ENCODE measurements around the gene HIF1A. TPM values are rescaled to one million over a fixed set of nuclear protein-coding genes. Genes with fewer than 3 reads are reported as not detected.
A peak's percentile ranks its signal among the peaks of the same experiment; 100 is the strongest.

The HIF1A gene
- total and polyA plus RNA-seq, 2 donors from 2014 or later, result 57.8 to 358 TPM

DNA sequence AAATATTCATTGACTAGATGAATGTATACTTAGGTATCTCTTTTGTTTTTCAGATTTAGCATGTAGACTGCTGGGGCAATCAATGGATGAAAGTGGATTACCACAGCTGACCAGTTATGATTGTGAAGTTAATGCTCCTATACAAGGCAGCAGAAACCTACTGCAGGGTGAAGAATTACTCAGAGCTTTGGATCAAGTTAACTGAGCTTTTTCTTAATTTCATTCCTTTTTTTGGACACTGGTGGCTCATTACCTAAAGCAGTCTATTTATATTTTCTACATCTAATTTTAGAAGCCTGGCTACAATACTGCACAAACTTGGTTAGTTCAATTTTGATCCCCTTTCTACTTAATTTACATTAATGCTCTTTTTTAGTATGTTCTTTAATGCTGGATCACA is 51.6 kb downstream of the HIF1A start:
- intact Hi-C loops (cut with DNase I), result no loop called here
- no peaks in the 10 kb centered on the region for H3K27me3 ChIP-seq (ENCODE audit: control insufficient read depth, insufficient read depth, low read length)
- FAIRE-seq (no peak), DNase-seq (no peak)
- H3K36me3 ChIP-seq (ENCODE audit: control insufficient read depth in 2 of 3, insufficient read depth in 3 of 3, low read length in 3 of 3), result peaks cover 8 to 33% (median 18%) of the 10 kb centered on the region in 3 donors
- H3K4me1 ChIP-seq (ENCODE audit: control insufficient read depth in 2 of 3, insufficient read depth in 2 of 3, low read depth in 1 of 3, low read length in 3 of 3), result no peaks in the 10 kb centered on the region
- no peak overlapping the region for H3K4me3 ChIP-seq (ENCODE audit: low read length in 3 of 3)
- no peak overlapping the region for H3K9ac ChIP-seq (ENCODE audit: low read length in 3 of 3)
- TF ChIP-seq, protein P1, sequence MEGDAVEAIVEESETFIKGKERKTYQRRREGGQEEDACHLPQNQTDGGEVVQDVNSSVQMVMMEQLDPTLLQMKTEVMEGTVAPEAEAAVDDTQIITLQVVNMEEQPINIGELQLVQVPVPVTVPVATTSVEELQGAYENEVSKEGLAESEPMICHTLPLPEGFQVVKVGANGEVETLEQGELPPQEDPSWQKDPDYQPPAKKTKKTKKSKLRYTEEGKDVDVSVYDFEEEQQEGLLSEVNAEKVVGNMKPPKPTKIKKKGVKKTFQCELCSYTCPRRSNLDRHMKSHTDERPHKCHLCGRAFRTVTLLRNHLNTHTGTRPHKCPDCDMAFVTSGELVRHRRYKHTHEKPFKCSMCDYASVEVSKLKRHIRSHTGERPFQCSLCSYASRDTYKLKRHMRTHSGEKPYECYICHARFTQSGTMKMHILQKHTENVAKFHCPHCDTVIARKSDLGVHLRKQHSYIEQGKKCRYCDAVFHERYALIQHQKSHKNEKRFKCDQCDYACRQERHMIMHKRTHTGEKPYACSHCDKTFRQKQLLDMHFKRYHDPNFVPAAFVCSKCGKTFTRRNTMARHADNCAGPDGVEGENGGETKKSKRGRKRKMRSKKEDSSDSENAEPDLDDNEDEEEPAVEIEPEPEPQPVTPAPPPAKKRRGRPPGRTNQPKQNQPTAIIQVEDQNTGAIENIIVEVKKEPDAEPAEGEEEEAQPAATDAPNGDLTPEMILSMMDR (IDR thresholded peaks at IDR 0.05; ENCODE audit: borderline replicate concordance, extremely low read depth, insufficient read depth), result no peak
- no peak overlapping the region for H3K27ac ChIP-seq (ENCODE audit: low read depth in 2 of 2, low read length in 2 of 2)
- H3K9me3 ChIP-seq (ENCODE audit: control insufficient read depth in 2 of 3, insufficient read depth in 1 of 3, low read length in 3 of 3), result no peaks in the 10 kb centered on the region

DNA sequence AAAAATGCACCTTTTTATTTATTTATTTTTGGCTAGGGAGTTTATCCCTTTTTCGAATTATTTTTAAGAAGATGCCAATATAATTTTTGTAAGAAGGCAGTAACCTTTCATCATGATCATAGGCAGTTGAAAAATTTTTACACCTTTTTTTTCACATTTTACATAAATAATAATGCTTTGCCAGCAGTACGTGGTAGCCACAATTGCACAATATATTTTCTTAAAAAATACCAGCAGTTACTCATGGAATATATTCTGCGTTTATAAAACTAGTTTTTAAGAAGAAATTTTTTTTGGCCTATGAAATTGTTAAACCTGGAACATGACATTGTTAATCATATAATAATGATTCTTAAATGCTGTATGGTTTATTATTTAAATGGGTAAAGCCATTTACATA is 52.0 kb downstream of the HIF1A start:
- FAIRE-seq (no peak), DNase-seq (no peak)
- intact Hi-C loops (cut with DNase I), result no loop called here
- Histone ChIP-seq H3K4me1 (ENCODE audit: control insufficient read depth in 2 of 3, insufficient read depth in 2 of 3, low read depth in 1 of 3, low read length in 3 of 3) (no peaks in the 10 kb centered on the region), H3K36me3 (ENCODE audit: control insufficient read depth in 2 of 3, insufficient read depth in 3 of 3, low read length in 3 of 3) (peaks cover 5 to 28% (median 13%) of the 10 kb centered on the region in 3 donors), H3K27ac (ENCODE audit: low read depth in 2 of 2, low read length in 2 of 2) (no peak overlapping the region), H3K9ac (ENCODE audit: low read length in 3 of 3) (no peak overlapping the region), H3K27me3 (ENCODE audit: control insufficient read depth, insufficient read depth, low read length) (no peaks in the 10 kb centered on the region), H3K9me3 (ENCODE audit: control insufficient read depth in 2 of 3, insufficient read depth in 1 of 3, low read length in 3 of 3) (no peaks in the 10 kb centered on the region), H3K4me3 (ENCODE audit: low read length in 3 of 3) (no peak overlapping the region)
- TF ChIP-seq, protein P1 (IDR thresholded peaks at IDR 0.05; ENCODE audit: borderline replicate concordance, extremely low read depth, insufficient read depth), result no peak

DNA sequence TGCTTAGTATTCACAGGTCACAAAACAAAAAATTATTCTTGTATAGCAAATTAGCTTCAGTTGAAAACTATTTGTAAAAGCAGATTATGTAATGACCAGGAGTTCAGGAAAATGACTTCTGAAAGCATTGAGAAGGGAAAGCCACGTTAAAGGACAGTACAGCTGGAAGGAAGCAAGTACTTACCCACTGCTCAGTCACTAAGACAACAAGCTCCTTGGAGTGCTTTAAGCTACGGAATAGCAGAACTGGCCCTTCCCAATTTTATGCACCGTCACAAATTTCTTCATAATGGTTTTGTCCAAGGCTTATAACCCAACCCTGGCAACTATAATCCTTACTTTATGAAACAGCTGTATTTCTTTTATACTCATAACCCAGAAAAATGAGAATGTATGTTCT is 54.0 kb downstream of the HIF1A start:
- Histone ChIP-seq H3K27ac (ENCODE audit: low read depth in 2 of 2, low read length in 2 of 2) (no peak overlapping the region), H3K9ac (ENCODE audit: low read length in 3 of 3) (no peak overlapping the region), H3K36me3 (ENCODE audit: control insufficient read depth in 2 of 3, insufficient read depth in 3 of 3, low read length in 3 of 3) (peaks cover 4 to 18% (median 9%) of the 10 kb centered on the region in 3 donors), H3K27me3 (ENCODE audit: control insufficient read depth, insufficient read depth, low read length) (no peaks in the 10 kb centered on the region), H3K4me3 (ENCODE audit: low read length in 3 of 3) (no peak overlapping the region), H3K9me3 (ENCODE audit: control insufficient read depth in 2 of 3, insufficient read depth in 1 of 3, low read length in 3 of 3) (no peaks in the 10 kb centered on the region), H3K4me1 (ENCODE audit: control insufficient read depth in 2 of 3, insufficient read depth in 2 of 3, low read depth in 1 of 3, low read length in 3 of 3) (no peaks in the 10 kb centered on the region)
- TF ChIP-seq, protein P1 (IDR thresholded peaks at IDR 0.05; ENCODE audit: borderline replicate concordance, extremely low read depth, insufficient read depth), result no peak
- FAIRE-seq (no peak), DNase-seq (no peak)
- intact Hi-C loops (cut with DNase I), result no loop called here

DNA sequence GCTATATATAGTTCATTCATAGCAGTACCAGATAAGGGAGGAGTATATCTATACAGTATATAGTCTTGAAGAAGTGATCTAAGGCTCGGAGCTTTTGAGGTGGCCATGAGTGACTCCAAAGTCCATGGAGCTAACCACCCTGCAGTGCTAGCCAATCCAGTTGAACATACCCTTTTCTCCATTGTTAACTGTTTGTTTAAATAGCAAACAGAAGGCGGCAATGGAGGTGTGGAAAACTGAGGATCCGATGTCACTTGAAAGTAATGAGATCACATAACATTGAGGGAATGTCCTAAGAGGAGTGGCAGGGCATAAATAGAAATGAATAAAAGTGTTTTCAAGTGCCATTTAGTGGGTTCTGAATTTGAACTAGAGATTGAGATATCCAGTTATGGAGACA is 54.6 kb downstream of the HIF1A start:
- Histone ChIP-seq H3K4me1 (ENCODE audit: control insufficient read depth in 2 of 3, insufficient read depth in 2 of 3, low read depth in 1 of 3, low read length in 3 of 3) (no peaks in the 10 kb centered on the region), H3K36me3 (ENCODE audit: control insufficient read depth in 2 of 3, insufficient read depth in 3 of 3, low read length in 3 of 3) (peaks cover 4 to 16% (median 9%) of the 10 kb centered on the region in 3 donors), H3K4me3 (ENCODE audit: low read length in 3 of 3) (no peak overlapping the region), H3K9me3 (ENCODE audit: control insufficient read depth in 2 of 3, insufficient read depth in 1 of 3, low read length in 3 of 3) (no peaks in the 10 kb centered on the region), H3K27me3 (ENCODE audit: control insufficient read depth, insufficient read depth, low read length) (no peaks in the 10 kb centered on the region), H3K27ac (ENCODE audit: low read depth in 2 of 2, low read length in 2 of 2) (no peak overlapping the region), H3K9ac (ENCODE audit: low read length in 3 of 3) (no peak overlapping the region)
- TF ChIP-seq, protein P1 (IDR thresholded peaks at IDR 0.05; ENCODE audit: borderline replicate concordance, extremely low read depth, insufficient read depth), result no peak
- DNase-seq (peak in 2 of 5 donors; percentile 20 to 29), FAIRE-seq (no peak)
- intact Hi-C loops (cut with DNase I), result no loop called here

Data from kidney (tissue), 14 donors.